WTC11 (cell line): Measurements from ENCODE around the gene FAM20C. TPM values are rescaled to one million over a fixed set of nuclear protein-coding genes. Genes with fewer than 3 reads are reported as not detected.

ENCODE experiments used
- ATAC-seq: fragments of 200-7000 bp; cut with Tn5 transposase; 2 replicates; pipeline ENCODE4 v1.10.0; 2021; ENCODE audit warnings: mild to moderate bottlenecking, moderate library complexity
- CTCF ChIA-PET: fragments of 300-600 bp; sonication (Branson Sonifier 250); formaldehyde crosslinking; loops from one replicate; lab custom pipeline; 2021; ENCODE audit warnings: antibody characterized with exemption; lab: Charles Lee
- POLR2A ChIA-PET: fragments of 350-600 bp; sonication (Branson Sonifier 250); formaldehyde crosslinking; loops from one replicate; lab custom pipeline; 2021; ENCODE audit warnings: antibody characterized with exemption; lab: Charles Lee
- DNase-seq: peaks from one replicate; pipeline ENCODE4 v3.0.0; 2021; ENCODE audit warnings: low spot score
- H3K27ac Mint-ChIP-seq: 2 replicates; pipeline ENCODE4 v1.8.0; 2021; ENCODE audit warnings: mixed read lengths
- H3K27me3 Mint-ChIP-seq: 2 replicates; pipeline ENCODE4 v1.8.0; 2021; ENCODE audit warnings: low read depth, mild to moderate bottlenecking, moderate library complexity, mixed read lengths
- H3K36me3 Mint-ChIP-seq: 2 replicates; pipeline ENCODE4 v1.8.0; 2021; ENCODE audit warnings: mixed read lengths
- H3K4me1 Mint-ChIP-seq: 2 replicates; pipeline ENCODE4 v1.8.0; 2022; ENCODE audit warnings: mixed read lengths
- H3K4me3 Mint-ChIP-seq: 2 replicates; pipeline ENCODE4 v1.8.0; 2021; ENCODE audit warnings: mild to moderate bottlenecking, moderate library complexity, mixed read lengths
- H3K9me3 Mint-ChIP-seq: 2 replicates; pipeline ENCODE4 v1.8.0; 2021; ENCODE audit warnings: mixed read lengths
- AFF4 ChIP-seq: sonication (generic); formaldehyde crosslinking; IDR thresholded peaks from 2 replicates; pipeline ENCODE4 v1.8.1; 2023; ENCODE audit warnings: mild to moderate bottlenecking, missing genetic modification reagents, borderline replicate concordance
- ARID4B ChIP-seq: sonication (generic); formaldehyde crosslinking; IDR thresholded peaks from 2 replicates; pipeline ENCODE4 v1.8.0; 2023; ENCODE audit warnings: missing genetic modification reagents, mild to moderate bottlenecking, borderline replicate concordance
- HMGA2 ChIP-seq: fragments of 250-450 bp; sonication (Bioruptor Pico); IDR thresholded peaks from 2 replicates; pipeline ENCODE4 v1.4.0; 2021; ENCODE audit warnings: mild to moderate bottlenecking, moderate library complexity
- MAX ChIP-seq: sonication (generic); formaldehyde crosslinking; IDR thresholded peaks from 2 replicates; pipeline ENCODE4 v1.8.0; 2022; ENCODE audit warnings: mild to moderate bottlenecking, missing genetic modification reagents
- NR2C2 ChIP-seq: sonication (generic); formaldehyde crosslinking; IDR thresholded peaks from 2 replicates; pipeline ENCODE4 v1.8.0; 2022; ENCODE audit warnings: mild to moderate bottlenecking, missing genetic modification reagents
- NR3C1 ChIP-seq: sonication (generic); formaldehyde crosslinking; conservative IDR thresholded peaks from 2 replicates; pipeline ENCODE4 v1.8.1; 2023; ENCODE audit warnings: low read depth, mild to moderate bottlenecking, missing genetic modification reagents
- PREB ChIP-seq: sonication (generic); formaldehyde crosslinking; IDR thresholded peaks from 2 replicates; pipeline ENCODE4 v1.8.1; 2022; ENCODE audit warnings: mild to moderate bottlenecking, missing genetic modification reagents, moderate library complexity, borderline replicate concordance
- TCF7 ChIP-seq: sonication (generic); formaldehyde crosslinking; IDR thresholded peaks from 2 replicates; pipeline ENCODE4 v1.8.0; 2022; ENCODE audit warnings: mild to moderate bottlenecking, low read depth, missing genetic modification reagents, moderate library complexity
- USF1 ChIP-seq: sonication (generic); formaldehyde crosslinking; IDR thresholded peaks from 2 replicates; pipeline ENCODE4 v1.8.0; 2022; ENCODE audit warnings: mild to moderate bottlenecking, missing genetic modification reagents
- ZBTB43 ChIP-seq: sonication (generic); formaldehyde crosslinking; IDR thresholded peaks from 2 replicates; pipeline ENCODE4 v1.8.1; 2023; ENCODE audit warnings: mild to moderate bottlenecking, missing genetic modification reagents
- ZNF671 ChIP-seq: fragments of 250-450 bp; sonication (Bioruptor Pico); IDR thresholded peaks from 2 replicates; pipeline ENCODE4 v1.8.0; 2021; ENCODE audit warnings: mild to moderate bottlenecking
- ZSCAN18 ChIP-seq: fragments of 250-450 bp; sonication (Bioruptor Pico); IDR thresholded peaks from 2 replicates; pipeline ENCODE4 v2.1.2; 2022; ENCODE audit warnings: mild to moderate bottlenecking, moderate library complexity
- total RNA-seq: library from RNA; stranded (reverse); gene quantifications from 3 replicates; pipeline ENCODE4 v1.2.3, GENCODE V29; 2021

The FAM20C gene
- total RNA-seq, 1 experiment from 2014 or later: 64.9 TPM

- ATAC-seq (no peak), DNase-seq (no peak)
- H3K27me3 Mint-ChIP-seq: no peaks in the 10 kb centered on the region
- POLR2A ChIA-PET: no interaction called here
- H3K4me1 Mint-ChIP-seq: no peaks in the 10 kb centered on the region
- CTCF ChIA-PET: interaction anchor here (1.3 kb wide), 2 partner anchors 32 to 413 kb away, joined by 3 to 4 read pairs; no protein-coding TSS in a partner anchor
- no peak overlapping the region for H3K27ac Mint-ChIP-seq
- H3K36me3 Mint-ChIP-seq: peaks cover 56% of the 10 kb centered on the region
- TF ChIP-seq PREB (CRISPR knock-in tag) (no peak), MAX (no peak), USF1 (no peak), NR2C2 (CRISPR knock-in tag) (no peak), AFF4 (CRISPR knock-in tag) (no peak), HMGA2 (CRISPR knock-in tag) (no peak), ZBTB43 (CRISPR knock-in tag) (no peak), ZNF671 (CRISPR knock-in tag) (no peak), NR3C1 (no peak), ARID4B (CRISPR knock-in tag) (no peak), TCF7 (CRISPR knock-in tag) (no peak), ZSCAN18 (CRISPR knock-in tag) (no peak)
- peaks cover 13% of the 10 kb centered on the region for H3K9me3 Mint-ChIP-seq
- no peak overlapping the region for H3K4me3 Mint-ChIP-seq
Observed at GRCh38 chr7:252981-253380, 60.6 kb downstream of the FAM20C start.
